Measurements from ENCODE around the gene NCOA5.
A peak's percentile ranks its signal among the peaks of the same experiment; 100 is the strongest.

Gene NCOA5

GRCh38 chr20:46021361-46022359 lies 68.1 kb downstream of the NCOA5 start:
- H3K27ac ChIP-seq = peak overlapping the region; percentile 45; the same call in 1 of the 2 replicates

GRCh38 chr20:46020555-46020954 lies 69.2 kb downstream of the NCOA5 start:
- no peak overlapping the region for H3K27ac ChIP-seq

More at GRCh38 chr20:46021361-46022359, 68.1 kb downstream of the NCOA5 start:
- TF ChIP-seq CTCF (IDR thresholded peaks at IDR 0.05) (peak; percentile 29), ZFX (IDR thresholded peaks at IDR 0.05; ENCODE audit: borderline replicate concordance) (no peak)

DNA sequence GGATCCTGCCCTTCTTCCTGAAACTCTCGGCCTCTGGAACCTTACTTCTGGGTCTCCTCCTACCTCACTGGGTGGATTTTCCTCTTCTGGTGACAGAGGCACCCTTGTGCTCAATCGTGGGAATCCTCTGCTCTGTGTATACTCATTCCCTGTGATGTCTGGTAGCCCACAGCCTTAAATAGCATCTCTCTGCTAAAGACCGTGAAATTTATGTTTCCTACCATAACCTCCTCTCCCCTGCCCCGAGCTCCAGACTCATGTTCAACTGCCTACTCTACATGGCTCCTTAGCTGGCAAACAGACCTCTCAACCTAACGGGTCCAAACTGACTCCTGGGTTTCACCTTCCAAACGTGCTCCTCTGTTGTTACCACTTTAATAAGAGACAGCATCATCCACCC lies 71.2 kb downstream of the NCOA5 start:
- no peak for TF ChIP-seq CTCF (IDR thresholded peaks at IDR 0.05)
- no peak for TF ChIP-seq ZFX (IDR thresholded peaks at IDR 0.05; ENCODE audit: borderline replicate concordance)
- H3K27ac ChIP-seq = no peak overlapping the region

More at GRCh38 chr20:46020555-46020954, 69.2 kb downstream of the NCOA5 start:
- TF ChIP-seq ZFX (IDR thresholded peaks at IDR 0.05; ENCODE audit: borderline replicate concordance) (no peak), CTCF (IDR thresholded peaks at IDR 0.05) (no peak)

DNA sequence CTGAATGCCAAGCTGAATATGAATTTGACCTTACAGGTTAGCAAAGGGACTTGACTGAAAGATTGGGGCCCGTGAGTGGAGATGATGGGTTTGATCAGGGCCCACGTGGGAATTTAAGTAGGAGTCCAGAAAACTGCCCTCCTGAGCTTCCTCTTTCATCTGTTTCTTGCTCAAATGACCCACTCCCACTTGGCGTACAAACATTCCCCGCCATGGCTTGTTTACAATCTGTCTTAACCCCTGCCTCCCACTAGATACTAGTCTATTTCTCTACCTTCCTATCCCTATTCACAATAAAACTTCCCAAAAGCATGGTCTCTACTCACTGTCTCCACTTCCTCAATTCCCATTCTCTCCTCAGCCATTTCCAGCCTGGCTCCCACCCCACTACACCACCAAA lies 71.7 kb downstream of the NCOA5 start:
- H3K27ac ChIP-seq = no peak overlapping the region
- no peak for TF ChIP-seq CTCF (IDR thresholded peaks at IDR 0.05)
- TF ChIP-seq ZFX (IDR thresholded peaks at IDR 0.05; ENCODE audit: borderline replicate concordance) = no peak

DNA sequence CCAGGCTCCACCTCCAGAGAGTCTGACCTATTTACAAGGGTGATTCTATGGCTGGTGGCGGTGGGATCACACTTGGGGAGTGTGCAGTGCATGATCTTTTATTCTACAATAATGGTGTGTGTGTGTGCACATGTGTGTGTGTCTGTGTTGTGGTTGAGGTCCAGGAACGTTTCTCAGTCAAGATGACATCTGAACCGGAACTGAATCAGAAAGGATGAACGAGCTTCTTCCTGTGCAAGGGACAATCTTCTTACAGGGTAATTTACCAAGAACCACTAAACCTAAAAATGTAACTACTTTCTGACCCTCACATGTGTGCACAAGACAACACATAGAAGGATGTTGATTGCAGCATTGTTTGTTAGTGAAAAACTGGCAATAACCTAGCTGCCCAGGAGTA lies 72.5 kb downstream of the NCOA5 start:
- no peak overlapping the region for H3K27ac ChIP-seq
- TF ChIP-seq CTCF (IDR thresholded peaks at IDR 0.05) (no peak), ZFX (IDR thresholded peaks at IDR 0.05; ENCODE audit: borderline replicate concordance) (no peak)

- no peak for TF ChIP-seq ZFX (IDR thresholded peaks at IDR 0.05; ENCODE audit: borderline replicate concordance)
- TF ChIP-seq CTCF (IDR thresholded peaks at IDR 0.05) = no peak
- H3K27ac ChIP-seq = no peak overlapping the region
These were observed 75.0 kb downstream of the NCOA5 start for GRCh38 chr20:46014517-46015396.
